ENCODE results near the gene PFKL.
A peak's percentile ranks its signal among the peaks of the same experiment; 100 is the strongest.

PFKL gene

DNA sequence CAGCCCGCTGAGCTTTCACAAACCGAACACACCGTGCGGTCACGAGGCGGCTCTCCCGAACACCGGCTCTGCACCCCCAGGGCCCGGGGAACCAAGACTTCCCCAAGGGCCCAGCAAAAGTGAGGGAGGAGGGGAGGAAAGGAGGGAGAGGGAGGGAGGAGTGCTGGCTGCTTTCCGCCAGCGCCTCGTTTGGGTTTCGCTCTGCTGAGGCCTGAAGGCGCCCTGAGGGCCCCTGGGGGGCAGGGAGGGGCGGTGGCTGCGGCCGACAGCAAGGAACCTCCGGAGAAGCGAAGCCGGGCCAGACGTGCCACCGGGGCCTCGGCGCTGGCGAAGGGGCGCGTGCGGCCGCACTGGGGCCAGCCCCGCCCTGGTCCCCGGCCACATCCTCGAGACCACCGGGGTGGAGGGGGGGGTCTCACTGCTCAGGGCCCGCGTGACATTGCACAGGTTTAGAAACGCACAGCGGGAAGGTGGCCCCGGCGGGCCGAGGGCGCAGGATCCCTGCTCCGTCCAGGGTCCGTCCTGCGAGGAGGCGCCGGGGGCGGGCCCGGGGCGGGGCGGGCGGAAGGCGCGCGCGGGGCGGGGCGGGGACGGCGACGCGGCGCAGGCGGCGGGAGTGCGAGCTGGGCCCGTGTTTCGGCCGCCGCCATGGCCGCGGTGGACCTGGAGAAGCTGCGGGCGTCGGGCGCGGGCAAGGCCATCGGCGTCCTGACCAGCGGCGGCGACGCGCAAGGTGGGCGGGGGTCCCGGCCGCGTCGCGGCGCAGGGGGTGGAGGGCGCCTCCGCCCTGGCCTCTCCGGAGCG lies at the start of gene PFKL:
PFKL (plus strand) TSS at position 596 of the 804 bp plus-strand sequence; CDS start at position 649, 53 bp downstream.
- peak in 1 of 2 donors; percentile 18 for DNase-seq (ENCODE audit: low read depth in 2 of 2)

DNA sequence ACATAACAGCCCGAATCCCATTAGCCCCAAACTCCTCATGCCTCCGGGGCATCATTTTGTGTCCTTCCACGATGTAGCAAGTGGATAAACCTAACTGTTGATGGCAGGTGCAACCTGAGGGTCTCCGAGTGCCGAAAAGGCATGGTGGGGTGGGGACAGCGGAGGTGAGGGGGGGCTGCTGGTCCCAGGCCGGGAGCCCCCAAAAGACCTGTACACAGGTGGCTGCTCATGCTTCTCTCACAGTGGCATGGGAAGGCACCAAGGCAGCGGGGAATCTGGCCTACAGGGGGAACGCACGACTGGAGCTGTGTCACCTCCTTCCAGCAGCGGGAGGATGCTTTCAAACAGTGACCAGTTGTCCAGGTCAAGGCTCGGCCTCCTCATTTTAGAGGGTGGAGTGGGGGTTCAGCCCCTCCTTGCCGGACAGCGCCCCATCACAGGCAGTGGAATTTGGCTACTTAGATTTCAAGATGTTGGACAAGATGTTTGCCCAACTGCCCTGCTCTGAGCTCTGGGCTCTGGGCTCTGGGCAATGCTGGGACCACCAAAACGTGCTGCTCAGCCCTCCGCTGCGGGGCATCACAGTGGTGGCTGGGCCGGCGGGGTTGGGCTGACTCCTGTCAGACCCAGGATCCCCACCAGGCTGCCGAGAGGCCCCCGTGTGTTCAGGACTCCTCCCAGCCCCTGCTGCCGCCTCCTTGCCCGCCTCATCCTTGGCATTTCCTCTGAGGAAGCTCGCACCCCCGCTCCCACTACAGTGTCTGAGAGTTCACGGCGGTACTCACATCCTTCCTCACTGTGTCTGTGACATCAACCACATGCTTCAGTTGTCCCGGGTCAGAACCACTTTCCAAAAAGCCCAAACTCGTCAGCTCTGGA lies 45.8 kb upstream of the PFKL start:
- DNase-seq (ENCODE audit: low read depth in 2 of 2): no peak

DNA sequence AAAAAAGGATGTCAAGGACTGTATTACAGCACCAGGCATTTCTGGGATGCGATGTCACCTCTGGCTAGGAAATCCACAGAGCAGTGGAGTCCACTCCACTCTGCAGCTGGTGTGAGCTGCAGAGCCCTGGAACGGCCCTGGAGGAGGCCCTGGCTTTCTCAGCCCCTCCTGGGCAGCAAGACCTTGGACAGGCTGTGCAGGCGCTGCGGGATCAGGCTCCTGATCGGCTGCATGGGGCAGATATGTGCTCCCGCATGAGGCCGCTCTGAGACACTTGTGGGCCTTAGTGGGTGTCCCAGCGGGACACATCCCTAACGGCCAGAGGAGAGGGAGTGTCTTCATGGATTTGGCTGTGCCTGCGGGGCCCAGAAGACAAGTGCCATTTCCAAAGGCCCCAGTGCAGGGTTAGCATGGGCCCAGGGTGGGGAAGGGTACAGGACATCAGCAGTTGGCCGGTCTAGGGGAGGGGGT lies 44.3 kb upstream of the PFKL start:
- no peak for DNase-seq (ENCODE audit: low read depth in 2 of 2)

DNA sequence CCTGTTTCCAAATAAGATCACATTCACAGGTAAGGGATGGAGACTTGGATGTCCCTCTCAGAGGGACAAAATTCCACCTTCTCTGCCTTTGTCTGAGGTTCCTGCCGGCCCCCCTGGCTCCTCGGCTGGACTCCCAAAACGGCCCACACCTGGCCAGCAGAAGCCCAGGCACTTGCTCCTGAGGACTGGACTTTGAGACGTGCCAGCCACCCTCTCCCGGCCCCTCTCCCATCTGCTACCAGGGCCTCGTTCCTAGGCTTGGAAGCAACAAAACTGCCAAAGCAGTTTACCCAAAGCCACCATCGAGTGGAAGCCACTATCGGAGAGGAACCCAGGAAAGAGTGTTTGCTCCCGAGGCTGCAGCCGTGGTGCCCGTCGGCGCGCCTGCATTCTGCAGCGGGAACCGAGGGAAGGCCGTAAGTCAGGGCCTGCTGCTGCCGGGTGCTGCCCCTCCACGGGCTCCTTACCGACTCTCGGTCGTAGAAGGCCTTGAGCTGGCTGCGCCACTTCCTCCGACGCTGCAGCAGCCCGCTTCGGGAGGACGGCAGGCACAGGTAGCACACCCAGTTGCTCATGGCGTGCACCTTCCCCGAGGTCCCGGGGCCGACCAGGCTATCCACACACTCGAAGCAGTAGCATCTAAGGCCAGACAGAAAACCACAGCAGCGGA lies 41.7 kb upstream of the PFKL start:
- DNase-seq (ENCODE audit: low read depth in 2 of 2): no peak

DNA sequence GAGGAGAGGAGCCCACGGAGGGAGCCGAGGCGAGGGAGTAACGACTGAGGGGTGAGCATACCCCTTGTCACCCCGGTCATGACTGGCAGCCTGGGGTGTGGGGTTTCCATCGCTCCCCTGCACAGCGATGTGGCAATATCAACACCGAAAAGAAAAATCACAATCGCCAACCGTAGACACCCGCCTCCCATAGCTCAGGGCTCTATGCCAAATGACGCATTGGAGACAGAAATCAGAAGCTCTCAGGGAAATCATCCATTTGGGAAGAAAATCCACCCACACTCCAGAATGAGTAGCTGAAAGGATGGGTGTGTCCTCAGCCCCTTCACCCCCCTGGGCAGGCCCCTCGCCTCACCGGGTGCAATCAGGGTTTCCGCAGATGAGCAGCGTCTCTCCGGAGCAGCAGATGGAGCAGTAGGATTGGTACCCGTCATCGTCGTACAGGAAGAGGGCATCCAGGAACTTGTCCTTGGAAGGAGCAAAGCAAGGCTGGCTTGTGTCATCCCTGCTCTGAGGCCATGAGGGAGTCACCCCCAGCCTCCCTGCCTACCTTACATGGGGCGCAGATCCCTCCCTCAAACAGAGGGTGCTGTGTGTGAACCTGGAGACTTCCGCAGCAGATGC lies 40.7 kb upstream of the PFKL start:
- DNase-seq (ENCODE audit: low read depth in 2 of 2): no peak

DNA sequence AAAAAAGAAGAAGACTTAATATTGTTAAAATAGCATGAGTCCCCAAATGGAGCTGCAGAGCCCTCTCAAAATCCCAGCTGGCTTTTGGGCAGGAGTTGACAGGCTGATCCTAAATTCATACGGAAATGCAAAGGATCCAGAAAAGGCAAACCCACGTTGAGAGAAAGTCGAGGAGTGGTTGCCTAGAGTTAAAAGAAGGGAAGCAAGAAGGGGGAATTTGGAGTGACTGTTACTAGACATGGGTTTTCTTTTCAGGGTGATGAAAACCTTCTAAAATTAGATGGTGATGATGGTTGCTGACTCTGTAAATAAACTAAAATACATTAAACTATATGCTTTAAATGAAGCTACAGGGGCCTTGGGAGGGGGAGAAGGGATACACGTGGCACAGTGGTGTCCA lies 39.8 kb upstream of the PFKL start:
- no peak for DNase-seq (ENCODE audit: low read depth in 2 of 2)

DNA sequence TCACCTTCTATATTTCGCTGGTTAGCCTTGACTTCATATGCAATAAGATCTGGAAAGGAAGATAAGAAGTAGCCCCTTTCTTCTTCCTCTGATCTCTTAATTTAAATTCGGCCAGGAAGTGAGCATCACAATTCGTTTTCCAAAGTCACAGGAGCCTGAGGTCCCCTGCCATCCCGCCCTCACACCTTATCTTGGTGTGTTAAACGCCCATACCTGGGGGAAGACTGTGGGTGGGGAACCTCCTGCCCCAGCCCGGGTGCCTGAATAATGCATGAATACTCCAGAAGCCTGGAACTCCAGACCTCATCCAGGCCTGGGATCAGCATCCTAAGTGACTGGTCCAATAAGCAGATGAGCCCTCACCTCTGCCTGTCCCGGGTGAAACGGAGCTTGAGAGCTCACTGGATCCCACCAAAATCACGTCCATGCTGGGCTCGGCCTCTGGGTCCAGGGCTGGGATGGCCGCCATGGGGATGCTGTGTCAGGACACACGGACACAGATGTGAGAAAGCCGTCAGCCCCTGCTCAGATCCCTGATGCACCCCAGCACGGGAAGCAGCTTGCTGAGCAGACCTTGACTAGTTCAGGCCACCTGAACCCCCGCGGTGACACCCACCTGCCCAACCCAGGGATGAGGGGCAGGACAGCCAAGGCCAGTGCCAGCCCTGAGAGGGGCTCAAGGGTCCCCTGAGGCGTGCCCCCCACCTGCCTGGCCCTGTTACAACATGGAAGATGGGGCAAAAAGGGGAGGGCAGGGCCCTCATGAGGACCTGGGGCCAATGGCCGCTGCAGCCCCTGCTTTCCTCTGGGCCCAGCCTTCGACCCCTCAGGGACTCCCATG lies 38.8 kb upstream of the PFKL start:
- DNase-seq (ENCODE audit: low read depth in 2 of 2): no peak

DNA sequence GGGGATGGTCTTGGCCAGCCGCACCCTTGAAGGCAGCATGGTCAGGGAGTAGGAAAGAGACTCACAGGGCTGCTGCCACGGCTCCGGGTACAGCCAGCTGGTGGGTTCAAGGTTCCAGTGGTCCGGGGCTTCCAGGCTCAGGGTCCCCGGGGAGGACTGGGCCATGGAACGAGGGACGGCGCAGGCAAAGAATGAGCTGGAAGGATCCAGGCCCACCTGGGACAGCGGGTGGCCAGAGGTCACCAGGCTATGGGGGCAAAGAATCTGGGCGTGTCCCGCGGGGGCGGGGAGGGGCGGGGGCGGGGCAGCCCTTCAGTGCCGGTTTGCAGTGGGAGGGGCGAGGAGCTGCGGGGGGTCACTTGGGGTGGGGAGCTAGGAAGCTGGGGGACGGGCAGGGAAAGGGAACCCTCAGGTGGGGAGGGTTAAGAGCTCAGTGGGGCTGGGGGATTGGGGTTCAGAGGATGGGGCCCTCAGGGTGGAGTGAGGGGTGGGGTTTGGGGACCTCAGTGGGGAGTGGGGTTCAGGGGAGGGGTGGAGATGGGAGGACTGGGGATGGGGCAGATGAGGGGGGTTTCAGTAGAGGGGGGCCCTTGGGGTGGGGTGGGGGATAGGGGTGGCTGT lies 38.1 kb upstream of the PFKL start, which contains the start of gene DNMT3L:
DNMT3L (minus strand) TSS at position 223 of the 621 bp plus-strand sequence. CDS start 638 bp downstream, outside the sequence.
- DNase-seq (ENCODE audit: low read depth in 2 of 2): no peak

DNA sequence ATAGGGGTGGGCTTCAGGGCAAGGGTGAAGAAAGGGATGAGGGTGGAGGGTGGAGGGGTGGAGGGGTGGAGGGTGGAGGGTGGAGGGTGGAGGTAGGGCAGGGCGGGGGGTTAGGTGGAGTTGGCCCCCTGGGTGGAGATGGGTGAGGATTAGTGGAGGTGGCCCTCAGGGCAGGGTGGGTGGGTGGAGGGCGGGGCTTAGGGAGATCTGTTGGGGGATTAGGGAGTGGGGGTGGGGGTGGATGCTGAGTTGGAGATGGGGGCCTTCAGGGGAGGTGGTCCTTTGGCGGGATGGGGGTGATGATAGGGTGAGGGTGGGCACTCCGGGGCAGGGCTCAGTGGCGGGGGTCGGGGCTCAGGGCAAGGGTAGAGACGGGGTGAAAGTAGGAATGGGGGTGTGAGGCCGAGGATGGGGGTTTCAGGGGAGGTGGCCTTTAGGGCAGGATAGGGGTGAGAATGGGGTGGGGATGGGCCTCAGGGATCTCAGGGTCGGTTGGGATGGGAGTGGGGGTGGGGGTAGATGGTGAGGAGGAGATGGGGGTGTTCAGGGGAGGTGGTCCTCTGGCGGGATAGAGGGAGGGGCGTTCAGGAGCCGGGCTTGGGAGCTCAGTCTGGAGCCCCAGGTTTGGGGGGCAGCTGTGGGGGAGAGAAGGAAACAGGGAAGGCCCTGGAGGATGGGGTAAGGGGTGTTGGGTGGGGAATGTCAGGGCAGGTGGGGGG lies 37.4 kb upstream of the PFKL start:
- DNase-seq (ENCODE audit: low read depth in 2 of 2): no peak

DNA sequence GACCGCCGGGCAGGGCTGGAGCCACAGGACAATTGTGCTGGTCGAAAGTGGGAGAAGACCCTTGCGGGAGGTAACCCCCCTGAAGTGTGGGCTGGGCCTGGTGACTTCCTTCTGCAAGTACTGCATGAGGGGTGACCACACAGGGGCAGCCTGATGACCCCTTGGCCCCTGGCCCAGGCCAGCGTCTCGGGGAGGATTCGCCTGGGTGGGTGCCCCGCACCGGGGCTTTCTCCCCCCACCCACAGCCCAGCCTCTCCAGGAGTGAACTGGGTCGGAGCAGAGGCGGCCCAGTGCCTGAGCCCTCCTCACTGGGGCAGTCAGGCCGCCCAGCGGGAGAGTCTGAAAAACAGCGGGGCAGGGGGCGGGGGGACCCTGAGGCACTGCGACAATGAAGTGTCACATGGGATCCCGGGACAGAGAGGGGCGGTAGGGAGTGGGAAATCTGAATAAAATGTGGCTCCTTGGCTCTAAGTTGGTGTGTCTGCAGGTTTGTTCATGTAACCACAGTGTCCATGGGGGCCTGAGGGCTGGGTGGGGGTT lies 36.6 kb upstream of the PFKL start:
- DNase-seq (ENCODE audit: low read depth in 2 of 2): no peak

DNA sequence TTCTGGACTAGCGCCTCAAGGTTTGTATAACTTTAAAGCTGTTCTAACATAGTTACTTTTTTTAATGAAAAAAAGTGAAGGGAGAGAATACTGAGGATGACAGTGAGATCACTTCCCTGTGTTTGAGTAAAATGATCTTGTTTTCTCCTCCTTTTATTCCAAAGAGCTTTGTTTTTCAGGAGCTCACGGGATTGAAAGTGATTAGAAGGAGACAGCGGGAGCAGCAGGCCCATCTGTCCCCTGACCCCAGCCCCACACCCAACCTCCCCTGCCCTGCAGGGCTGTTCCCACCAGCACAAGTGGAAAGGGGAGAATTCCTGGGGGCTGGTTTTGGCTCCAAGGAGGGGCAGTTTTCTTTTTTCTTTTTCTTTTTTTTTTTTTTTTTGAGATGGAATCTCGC lies 36.1 kb upstream of the PFKL start:
- no peak for DNase-seq (ENCODE audit: low read depth in 2 of 2)

DNA sequence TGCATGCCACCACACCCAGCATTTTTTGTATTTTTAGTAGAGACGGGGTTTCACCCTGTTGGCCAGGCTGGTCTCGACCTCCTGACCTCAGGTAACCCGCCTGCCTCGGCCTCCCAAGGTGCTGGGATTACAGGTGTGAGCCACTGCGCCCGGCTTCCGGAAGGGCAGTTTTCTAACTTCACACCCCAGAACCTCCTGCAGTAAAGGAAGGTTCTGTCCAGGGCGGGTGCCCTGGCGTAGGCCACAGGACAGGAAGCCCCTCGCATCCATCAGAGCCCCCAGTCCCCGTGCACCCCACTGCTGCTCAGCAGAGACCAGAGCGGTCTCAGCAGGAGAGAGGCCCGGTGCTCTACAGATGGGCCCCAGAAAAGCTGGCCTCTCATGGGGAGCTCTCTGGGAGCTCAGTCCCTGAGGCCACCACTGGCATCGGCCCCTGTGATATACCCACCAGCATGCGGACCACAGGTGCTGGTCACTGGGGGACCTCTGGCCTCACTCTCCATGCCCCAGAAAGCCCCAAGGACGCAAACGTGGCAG lies 34.1 kb upstream of the PFKL start:
- no peak for DNase-seq (ENCODE audit: low read depth in 2 of 2)

DNA sequence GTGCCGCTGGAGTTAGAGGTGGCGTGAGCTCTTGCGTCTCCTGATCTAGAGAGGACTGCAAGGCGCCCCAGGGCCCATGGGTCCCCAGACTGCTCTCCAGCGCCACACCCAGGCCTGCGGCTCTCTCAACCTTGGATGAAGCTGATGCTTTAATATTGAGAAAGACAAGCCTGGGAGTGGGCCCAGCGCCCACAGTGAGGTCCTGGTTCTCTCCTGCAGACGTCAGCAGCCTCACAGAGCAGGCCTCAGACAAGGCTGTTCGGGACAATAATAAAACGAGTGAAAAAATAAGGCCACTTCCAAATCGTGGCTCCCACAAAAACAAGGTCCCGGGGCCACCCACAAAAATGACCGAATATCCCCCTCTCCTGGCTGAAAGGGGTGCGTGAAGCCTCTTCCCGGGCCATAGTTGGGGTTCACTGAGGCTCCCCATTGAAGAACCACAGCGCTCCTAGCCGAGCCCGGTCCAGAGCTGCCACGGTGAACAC lies 32.2 kb upstream of the PFKL start:
- no peak for DNase-seq (ENCODE audit: low read depth in 2 of 2)

DNA sequence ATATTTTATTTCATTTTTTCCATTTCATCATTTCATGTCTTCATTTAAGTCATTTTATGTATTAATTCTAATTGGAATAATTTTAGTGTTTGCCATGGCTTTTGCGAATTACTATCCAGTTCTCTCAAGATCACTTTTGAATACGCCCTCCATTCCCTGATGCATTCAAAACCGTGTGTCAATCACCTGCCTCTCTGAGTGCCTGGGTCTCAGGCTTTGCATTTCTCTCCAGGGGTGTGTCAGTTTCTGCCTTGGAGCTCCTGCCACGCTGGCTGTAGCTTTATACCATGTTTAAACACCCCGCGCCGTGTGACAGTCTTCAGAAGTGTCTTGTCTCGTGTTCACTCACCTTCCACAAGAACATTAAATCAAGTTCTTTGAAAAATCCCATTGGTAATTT lies 30.8 kb upstream of the PFKL start:
- DNase-seq (ENCODE audit: low read depth in 2 of 2): no peak

DNA sequence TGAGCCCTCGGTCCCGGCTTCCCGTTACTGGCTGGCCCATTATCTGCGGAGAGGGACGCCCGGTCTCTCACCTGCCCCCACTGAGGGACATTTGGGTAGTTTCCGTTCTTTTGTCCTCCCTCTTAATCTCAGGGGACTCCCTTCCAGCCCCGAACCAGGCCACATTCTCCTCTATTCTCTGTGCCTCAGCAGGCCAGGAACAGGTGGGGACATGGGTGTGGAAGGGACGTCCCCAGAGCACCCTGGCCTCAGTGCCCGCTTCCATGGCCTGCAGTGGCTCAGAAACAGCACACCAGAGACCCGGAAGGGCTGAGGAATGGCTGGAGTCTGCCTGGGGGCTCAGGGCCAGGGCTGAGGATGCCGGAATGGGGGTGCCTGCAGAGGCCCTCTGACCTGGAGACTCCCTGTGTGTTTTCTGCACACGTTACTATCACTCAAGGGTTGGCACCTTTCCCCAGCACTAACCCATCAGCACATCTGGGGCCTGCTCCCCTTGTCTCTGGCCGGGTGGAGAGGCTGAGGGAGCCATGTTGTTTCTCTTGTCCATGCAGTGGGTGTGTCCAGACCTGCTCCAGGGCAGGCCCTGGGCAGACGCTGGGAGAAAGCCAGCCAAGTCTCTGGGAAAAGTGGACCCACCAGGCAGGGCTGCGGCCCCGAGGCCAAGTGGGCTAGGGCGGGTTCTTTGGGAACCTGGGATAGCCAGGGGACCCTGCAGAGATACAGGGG lies 28.1 kb upstream of the PFKL start:
- DNase-seq (ENCODE audit: low read depth in 2 of 2): no peak

DNA sequence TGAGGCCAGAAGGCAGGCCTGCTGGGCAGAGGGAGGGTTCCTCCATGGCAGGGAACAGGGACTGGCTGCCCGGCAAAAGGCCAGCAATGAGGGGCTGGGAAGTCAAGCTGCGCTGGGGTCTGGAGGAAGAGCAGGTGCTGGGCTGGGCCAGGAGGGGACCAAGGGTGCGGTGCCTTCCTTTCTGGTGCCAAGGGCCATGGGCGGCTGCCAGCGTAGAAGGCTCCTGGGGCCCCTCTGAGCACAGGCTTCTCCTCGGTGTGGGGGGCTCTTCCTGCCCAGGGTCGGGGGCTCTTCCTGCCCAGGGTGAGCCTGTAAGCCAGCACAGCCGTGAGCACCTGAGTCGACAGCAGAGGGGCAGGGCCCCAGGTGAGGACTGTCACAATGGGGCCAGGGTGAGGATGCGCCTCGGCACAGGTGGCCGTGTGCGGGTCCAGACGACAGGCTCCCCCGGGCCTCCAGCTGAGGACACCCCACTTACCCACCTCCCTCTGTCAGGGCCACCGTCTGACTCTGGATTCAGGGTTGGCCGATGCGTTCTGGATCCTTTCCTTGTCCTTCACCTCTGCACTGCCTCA lies 27.5 kb upstream of the PFKL start:
- DNase-seq (ENCODE audit: low read depth in 2 of 2): no peak

DNA sequence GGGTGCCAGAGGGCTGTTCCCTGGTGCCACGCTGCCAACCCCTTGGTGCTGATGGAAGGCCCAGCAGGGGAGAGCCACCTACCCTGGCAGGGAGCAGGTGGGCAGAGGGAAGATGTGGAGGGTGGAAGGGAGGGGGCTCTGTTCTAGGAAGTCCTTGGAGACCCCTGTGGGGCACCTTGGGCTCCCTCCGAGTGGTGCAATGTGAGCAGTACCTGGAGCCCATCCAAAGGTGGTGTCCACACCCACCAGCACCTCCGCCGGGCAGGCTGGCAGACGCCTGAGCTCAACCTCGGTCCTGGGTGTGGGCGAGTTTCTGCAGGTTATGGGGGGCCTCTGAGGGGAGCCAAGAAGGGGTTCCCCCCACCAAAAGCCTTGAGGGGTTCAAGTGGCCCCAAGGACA lies 26.8 kb upstream of the PFKL start:
- DNase-seq (ENCODE audit: low read depth in 2 of 2): no peak

DNA sequence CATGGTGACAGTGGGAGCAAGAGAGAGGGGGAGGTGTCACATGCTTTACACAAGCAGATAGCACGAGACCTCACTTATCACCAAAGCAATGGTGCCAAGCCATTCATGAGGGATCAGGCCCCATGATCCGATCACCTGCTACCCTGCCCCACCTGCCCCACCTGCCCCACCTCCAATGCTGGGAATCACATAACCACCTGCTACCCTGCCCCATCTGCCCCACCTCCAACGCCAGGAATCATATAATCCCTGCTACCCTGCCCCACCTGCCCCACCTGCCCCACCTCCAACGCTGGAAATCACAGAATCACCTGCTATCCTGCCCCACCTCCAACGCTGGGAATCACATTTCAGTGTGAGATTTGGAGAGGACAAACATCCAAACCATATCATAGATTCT lies 24.8 kb upstream of the PFKL start:
- no peak for DNase-seq (ENCODE audit: low read depth in 2 of 2)
